AG04450 (cell line): Measurements from ENCODE around the gene SNPH. TPM values are rescaled to one million over a fixed set of nuclear protein-coding genes. Genes with fewer than 3 reads are reported as not detected.

Experiments used
- CTCF ChIA-PET: fragments of 300-600, 350-600 bp; formaldehyde crosslinking; extraction: SDS; loops from one replicate; lab custom pipeline; 2022; ENCODE audit warnings: antibody characterized with exemption, inconsistent platforms; lab: Charles Lee
- POLR2A ChIA-PET: fragments of 350-600 bp; formaldehyde crosslinking; extraction: SDS; loops from one replicate; lab custom pipeline; 2021; ENCODE audit warnings: antibody characterized with exemption, inconsistent platforms; lab: Yijun Ruan, JAX
- DNase-seq: peaks from one replicate; pipeline ENCODE4 v3.0.0-alpha.2; 2011; ENCODE audit warnings: low read depth, low spot score
- H3K27ac ChIP-seq: one replicate; pipeline ENCODE4 v1.5.1; 2012; ENCODE audit warnings: low read depth, low read length, control low read depth
- H3K27me3 ChIP-seq: one replicate; pipeline ENCODE4 v1.6.0; 2012; ENCODE audit warnings: low read length; ENCODE audit not compliant: control insufficient read depth, insufficient read depth
- H3K4me3 ChIP-seq: 2 replicates; pipeline ENCODE4 v1.5.1; 2011; ENCODE audit warnings: mild to moderate bottlenecking, low read depth, low read length, control low read depth
- H3K9me3 ChIP-seq: 2 replicates; pipeline ENCODE4 v1.5.1; 2012; ENCODE audit warnings: low read length; ENCODE audit not compliant: control insufficient read depth, insufficient read depth
- polyA plus RNA-seq: library from polyadenylated mRNA; depleted of rRNA; stranded (reverse); fragments of >200 nt; gene quantifications from 2 replicates; pipeline ENCODE4 v1.2.3, GENCODE V29; 2011
- TF ChIP-seq, protein P1 (sequence below): IDR thresholded peaks from 2 replicates; pipeline ENCODE4 v1.5.1; 2011; ENCODE audit warnings: low read depth, low read length, control low read depth, inconsistent platforms

SNPH gene
- polyA plus RNA-seq, 1 experiment, result 1.5 TPM

DNA sequence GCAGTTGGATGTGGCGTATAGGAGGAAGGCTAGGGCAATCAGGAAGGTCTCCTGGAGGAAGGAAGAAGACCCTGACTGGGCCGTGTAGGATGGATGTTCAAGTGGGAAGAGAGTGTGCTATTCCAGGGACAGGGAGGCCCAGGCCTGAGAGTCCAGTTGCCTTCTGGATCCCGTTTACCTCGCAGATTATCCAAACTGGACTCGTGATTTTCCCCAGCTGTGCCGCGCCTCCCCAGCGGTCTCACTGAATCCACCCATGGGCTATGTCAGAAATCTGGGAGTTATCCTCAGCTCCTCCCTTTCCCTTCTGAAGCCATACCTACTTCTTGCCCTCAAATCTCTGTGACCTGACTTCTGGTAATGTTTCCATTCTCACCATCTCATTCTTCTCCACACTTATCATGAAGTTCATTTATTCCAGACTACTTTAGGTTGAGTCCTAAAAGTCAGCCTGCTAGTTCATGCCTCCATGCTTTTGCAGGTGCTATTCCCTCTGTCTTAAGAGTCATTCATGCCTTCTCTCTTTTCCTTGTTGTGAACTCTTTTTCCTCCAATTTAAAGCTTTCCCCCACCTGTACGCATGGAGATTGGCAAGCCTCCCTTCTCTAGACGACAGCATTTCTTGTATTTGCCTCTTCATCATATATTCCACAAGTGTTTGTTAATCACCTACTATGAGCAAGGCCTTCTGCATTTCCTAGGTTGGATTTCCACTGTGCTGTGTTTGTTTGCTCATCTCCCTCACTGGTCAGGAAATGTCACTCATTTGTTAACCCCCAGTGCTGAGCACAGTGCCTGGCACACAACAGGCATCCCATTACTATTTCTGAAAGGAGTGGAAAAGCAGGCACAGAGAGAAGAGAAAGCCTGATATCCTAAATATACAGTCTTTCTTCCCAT is 60.2 kb downstream of the SNPH start:
- CTCF ChIA-PET, result interaction anchor here (0.6 to 1.5 kb wide), 3 partner anchors 13 to 67 kb away, joined by 3 to 5 read pairs (median 3); no protein-coding TSS in a partner anchor
- TF ChIP-seq, protein P1, sequence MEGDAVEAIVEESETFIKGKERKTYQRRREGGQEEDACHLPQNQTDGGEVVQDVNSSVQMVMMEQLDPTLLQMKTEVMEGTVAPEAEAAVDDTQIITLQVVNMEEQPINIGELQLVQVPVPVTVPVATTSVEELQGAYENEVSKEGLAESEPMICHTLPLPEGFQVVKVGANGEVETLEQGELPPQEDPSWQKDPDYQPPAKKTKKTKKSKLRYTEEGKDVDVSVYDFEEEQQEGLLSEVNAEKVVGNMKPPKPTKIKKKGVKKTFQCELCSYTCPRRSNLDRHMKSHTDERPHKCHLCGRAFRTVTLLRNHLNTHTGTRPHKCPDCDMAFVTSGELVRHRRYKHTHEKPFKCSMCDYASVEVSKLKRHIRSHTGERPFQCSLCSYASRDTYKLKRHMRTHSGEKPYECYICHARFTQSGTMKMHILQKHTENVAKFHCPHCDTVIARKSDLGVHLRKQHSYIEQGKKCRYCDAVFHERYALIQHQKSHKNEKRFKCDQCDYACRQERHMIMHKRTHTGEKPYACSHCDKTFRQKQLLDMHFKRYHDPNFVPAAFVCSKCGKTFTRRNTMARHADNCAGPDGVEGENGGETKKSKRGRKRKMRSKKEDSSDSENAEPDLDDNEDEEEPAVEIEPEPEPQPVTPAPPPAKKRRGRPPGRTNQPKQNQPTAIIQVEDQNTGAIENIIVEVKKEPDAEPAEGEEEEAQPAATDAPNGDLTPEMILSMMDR, result no peak
- H3K9me3 ChIP-seq, result peaks cover 2% of the 10 kb centered on the region; the same call in 1 of the 2 replicates
- no peaks in the 10 kb centered on the region for H3K27me3 ChIP-seq
- DNase-seq, result no peak
- peak overlapping the region; percentile 100 for H3K27ac ChIP-seq
- H3K4me3 ChIP-seq, result peak overlapping the region; percentile 95
- POLR2A ChIA-PET, result interaction anchor here (0.7 to 1.7 kb wide), 6 partner anchors 8 to 140 kb away, joined by 3 to 9 read pairs (median 3); partner anchors contain the start of gene NSFL1C

- no peak overlapping the region for H3K4me3 ChIP-seq
These were observed 61.2 kb downstream of the SNPH start for GRCh38 chr20:1327241-1327653.

GRCh38 chr20:1327827-1328679 is 62.0 kb downstream of the SNPH start:
- ChIA-PET POLR2A (no interaction called here), CTCF (interaction anchor here (1.5 to 1.8 kb wide), 2 partner anchors 15 to 138 kb away, joined by 4 to 5 read pairs; partner anchors contain the start of gene NSFL1C)
- H3K9me3 ChIP-seq, result no peaks in the 10 kb centered on the region
- TF ChIP-seq, protein P1, result no peak
- peak overlapping the region; percentile 21 for H3K27ac ChIP-seq
- no peaks in the 10 kb centered on the region for H3K27me3 ChIP-seq
- no peak for DNase-seq
- H3K4me3 ChIP-seq, result no peak overlapping the region

More at GRCh38 chr20:1327241-1327653, 61.2 kb downstream of the SNPH start:
- H3K27me3 ChIP-seq, result no peaks in the 10 kb centered on the region
- no peak for DNase-seq
- POLR2A ChIA-PET, result no interaction called here
- CTCF ChIA-PET, result interaction anchor here (1.5 to 1.8 kb wide), 2 partner anchors 14 to 139 kb away, joined by 4 to 5 read pairs; partner anchors contain the start of gene NSFL1C
- H3K27ac ChIP-seq, result peak overlapping the region; percentile 63
- TF ChIP-seq, protein P1, result no peak
- no peaks in the 10 kb centered on the region for H3K9me3 ChIP-seq

GRCh38 chr20:1328680-1329330 is 62.7 kb downstream of the SNPH start, which contains the start of gene SDCBP2:
Gene SDCBP2 (minus strand): TSS chr20:1329139. CDS start chr20:1320416, 8,723 bp downstream.
- ChIA-PET POLR2A (no interaction called here), CTCF (interaction anchor here (1.1 to 1.8 kb wide), 2 partner anchors 106 to 137 kb away, joined by 3 to 4 read pairs; partner anchors contain the start of gene NSFL1C)
- Histone ChIP-seq H3K9me3 (no peaks in the 10 kb centered on the region), H3K27ac (peak within 1 kb of the TSS; percentile 31), H3K27me3 (no peaks in the 10 kb centered on the region), H3K4me3 (no peak within 1 kb of the TSS)
- TF ChIP-seq, protein P1, result no peak
- DNase-seq, result no peak
